DND-41 (cell line): ENCODE results near the gene CBR1.

Experiments
- CTCF ChIP-seq: IDR thresholded peaks from 2 replicates; pipeline ENCODE4 v1.5.1; 2012; ENCODE audit warnings: borderline replicate concordance, low read length, moderate library complexity, mild to moderate bottlenecking; ENCODE audit not compliant: poor library complexity, severe bottlenecking; ENCODE audit errors: extremely low read depth
- EZH2 ChIP-seq: IDR thresholded peaks from 3 replicates; pipeline ENCODE4 v1.6.1; 2012; ENCODE audit warnings: borderline replicate concordance, low read depth, mild to moderate bottlenecking, moderate library complexity, low read length, inconsistent platforms; ENCODE audit not compliant: severe bottlenecking

DNA sequence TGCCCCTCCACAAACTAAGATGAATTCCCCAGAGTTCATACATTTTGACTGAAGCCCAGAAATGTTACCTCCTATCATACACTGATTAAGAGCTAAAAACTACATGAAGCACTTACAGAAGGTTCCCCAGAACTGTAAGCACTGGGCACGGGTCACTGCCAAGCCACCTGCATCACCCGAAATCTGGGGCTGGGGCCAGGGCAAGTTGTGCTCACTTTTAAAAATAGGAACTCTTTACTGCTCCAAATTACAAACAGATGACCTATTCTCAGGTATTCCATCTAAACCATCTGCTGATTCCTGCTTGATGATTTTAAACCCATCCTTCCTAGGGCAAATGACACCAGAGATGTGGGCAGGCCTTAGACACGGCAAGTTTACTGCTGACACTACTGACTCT, 14.3 kb upstream of the CBR1 start:
- TF ChIP-seq EZH2 = no peak
- no peak for TF ChIP-seq CTCF
